Neural progenitor cell (in vitro differentiated cells): ENCODE results near the gene ZFP90. TPM values are rescaled to one million over a fixed set of nuclear protein-coding genes. Genes with fewer than 3 reads are reported as not detected.
A peak's percentile ranks its signal among the peaks of the same experiment; 100 is the strongest.

Experiments used
- DNase-seq: peaks from one replicate; pipeline ENCODE4 v3.0.0-alpha.2; 2016; ENCODE audit warnings: low spot score
- H2AFZ ChIP-seq: fragments of 200-600 bp; sonication (generic); replicated peaks from 2 replicates; pipeline ENCODE4 v1.6.1; 2016; ENCODE audit warnings: antibody characterized with exemption
- H3F3A ChIP-seq: fragments of 200-600 bp; sonication (generic); 2 replicates; pipeline ENCODE4 v1.6.1; 2016; ENCODE audit warnings: antibody characterized with exemption, low read depth
- H3K27ac ChIP-seq: fragments of 200-600 bp; sonication (generic); 2 replicates; pipeline ENCODE4 v1.5.1; 2016; ENCODE audit warnings: mild to moderate bottlenecking
- H3K27me3 ChIP-seq: fragments of 200-600 bp; sonication (generic); 2 replicates; pipeline ENCODE4 v1.6.1; 2016; ENCODE audit warnings: mild to moderate bottlenecking, moderate library complexity
- H3K36me3 ChIP-seq: fragments of 200-600 bp; sonication (generic); 2 replicates; pipeline ENCODE4 v1.5.1; 2016
- H3K4me1 ChIP-seq: fragments of 200-600 bp; sonication (generic); 2 replicates; pipeline ENCODE4 v1.6.1; 2016; ENCODE audit warnings: mixed run types
- H3K4me2 ChIP-seq: fragments of 200-600 bp; sonication (generic); 2 replicates; pipeline ENCODE4 v1.6.1; 2016
- H3K4me3 ChIP-seq: fragments of 200-600 bp; sonication (generic); 2 replicates; pipeline ENCODE4 v1.5.1; 2016
- H3K79me2 ChIP-seq: fragments of 200-600 bp; sonication (generic); 2 replicates; pipeline ENCODE4 v1.6.1; 2016; ENCODE audit warnings: low read depth
- H3K9ac ChIP-seq: fragments of 200-600 bp; sonication (generic); 2 replicates; pipeline ENCODE4 v1.6.1; 2016
- H3K9me3 ChIP-seq: fragments of 200-600 bp; sonication (generic); 2 replicates; pipeline ENCODE4 v1.5.1; 2016; ENCODE audit warnings: low read depth
- H4K20me1 ChIP-seq: fragments of 200-600 bp; sonication (generic); 2 replicates; pipeline ENCODE4 v1.6.1; 2016; ENCODE audit warnings: low read depth
- H3K27ac Mint-ChIP-seq: 3 replicates; pipeline ENCODE4 v1.8.0; 2021; ENCODE audit warnings: mixed read lengths
- H3K27me3 Mint-ChIP-seq: 2 replicates; pipeline ENCODE4 v1.8.0; 2022; ENCODE audit warnings: low read depth, mild to moderate bottlenecking, inconsistent platforms, moderate library complexity, mixed read lengths; ENCODE audit not compliant: insufficient read depth
- H3K36me3 Mint-ChIP-seq: 3 replicates; pipeline ENCODE4 v1.8.0; 2021; ENCODE audit warnings: mixed read lengths
- H3K4me1 Mint-ChIP-seq: 3 replicates; pipeline ENCODE4 v1.8.0; 2021; ENCODE audit warnings: mixed read lengths
- H3K4me3 Mint-ChIP-seq: 3 replicates; pipeline ENCODE4 v1.8.0; 2021; ENCODE audit warnings: mild to moderate bottlenecking, moderate library complexity, mixed read lengths
- H3K9me3 Mint-ChIP-seq: 3 replicates; pipeline ENCODE4 v1.8.0; 2020; ENCODE audit warnings: mixed read lengths
- EZH2 ChIP-seq: fragments of 200-600 bp; sonication (generic); IDR thresholded peaks from 2 replicates; pipeline ENCODE4 v1.6.1; 2017; ENCODE audit warnings: antibody characterized with exemption, mild to moderate bottlenecking, moderate library complexity
- EZH2phosphoT487 ChIP-seq: fragments of 200-600 bp; sonication (generic); IDR thresholded peaks from 2 replicates; pipeline ENCODE4 v1.6.1; 2017; ENCODE audit warnings: antibody characterized with exemption
- total RNA-seq: library from RNA; depleted of rRNA; stranded (reverse); fragments of >200 nt; gene quantifications from 2 replicates; pipeline ENCODE4 v1.2.3, GENCODE V29; 2015; ENCODE audit warnings: low replicate concordance
- TF ChIP-seq, protein P1 (sequence below): fragments of 200-600 bp; sonication (generic); IDR thresholded peaks from 2 replicates; pipeline ENCODE4 v1.5.1; 2017; ENCODE audit warnings: antibody characterized with exemption, mild to moderate bottlenecking

Gene ZFP90
- total RNA-seq, 1 donor from 2014 or later, result 63.6 TPM

DNA sequence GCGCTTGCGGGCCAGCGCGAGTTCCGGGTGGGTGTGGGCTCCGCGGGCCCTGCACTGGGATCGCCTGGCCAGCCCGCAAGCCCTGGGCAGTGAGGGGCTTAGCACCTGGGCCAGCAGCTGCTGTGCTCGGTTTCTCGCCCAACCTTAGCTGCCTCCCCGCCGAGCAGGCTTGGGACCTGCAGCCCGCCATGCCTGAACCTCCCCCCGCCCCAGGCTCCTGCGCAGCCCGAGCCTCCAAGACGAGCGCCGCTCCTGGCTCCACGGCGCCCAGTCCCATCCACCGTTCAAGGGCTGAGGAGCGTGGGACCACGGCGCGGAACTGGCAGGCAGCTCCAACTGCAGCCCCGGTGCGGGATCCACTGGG lies 12.3 kb upstream of the ZFP90 start:
- peaks cover 10% of the 10 kb centered on the region for H3K27me3 Mint-ChIP-seq
- Histone ChIP-seq H3F3A (peaks cover 9% of the 10 kb centered on the region), H3K9me3 (no peaks in the 10 kb centered on the region), H4K20me1 (no peaks in the 10 kb centered on the region), H3K79me2 (peaks cover 14% of the 10 kb centered on the region), H3K4me3 (no peak overlapping the region), H3K27ac (no peak overlapping the region), H3K27me3 (peaks cover 17% of the 10 kb centered on the region), H3K4me2 (no peak overlapping the region), H3K4me1 (peaks cover 7% of the 10 kb centered on the region), H3K36me3 (no peaks in the 10 kb centered on the region), H2AFZ (no peak overlapping the region), H3K9ac (no peak overlapping the region)
- DNase-seq, result no peak
- H3K36me3 Mint-ChIP-seq, result peaks cover 8% of the 10 kb centered on the region
- H3K27ac Mint-ChIP-seq, result no peak overlapping the region
- H3K4me1 Mint-ChIP-seq, result peaks cover 13% of the 10 kb centered on the region
- peaks cover 24% of the 10 kb centered on the region for H3K9me3 Mint-ChIP-seq
- TF ChIP-seq EZH2phosphoT487, result no peak
- TF ChIP-seq, protein P1, sequence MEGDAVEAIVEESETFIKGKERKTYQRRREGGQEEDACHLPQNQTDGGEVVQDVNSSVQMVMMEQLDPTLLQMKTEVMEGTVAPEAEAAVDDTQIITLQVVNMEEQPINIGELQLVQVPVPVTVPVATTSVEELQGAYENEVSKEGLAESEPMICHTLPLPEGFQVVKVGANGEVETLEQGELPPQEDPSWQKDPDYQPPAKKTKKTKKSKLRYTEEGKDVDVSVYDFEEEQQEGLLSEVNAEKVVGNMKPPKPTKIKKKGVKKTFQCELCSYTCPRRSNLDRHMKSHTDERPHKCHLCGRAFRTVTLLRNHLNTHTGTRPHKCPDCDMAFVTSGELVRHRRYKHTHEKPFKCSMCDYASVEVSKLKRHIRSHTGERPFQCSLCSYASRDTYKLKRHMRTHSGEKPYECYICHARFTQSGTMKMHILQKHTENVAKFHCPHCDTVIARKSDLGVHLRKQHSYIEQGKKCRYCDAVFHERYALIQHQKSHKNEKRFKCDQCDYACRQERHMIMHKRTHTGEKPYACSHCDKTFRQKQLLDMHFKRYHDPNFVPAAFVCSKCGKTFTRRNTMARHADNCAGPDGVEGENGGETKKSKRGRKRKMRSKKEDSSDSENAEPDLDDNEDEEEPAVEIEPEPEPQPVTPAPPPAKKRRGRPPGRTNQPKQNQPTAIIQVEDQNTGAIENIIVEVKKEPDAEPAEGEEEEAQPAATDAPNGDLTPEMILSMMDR, result no peak
- TF ChIP-seq EZH2, result no peak
- no peak overlapping the region for H3K4me3 Mint-ChIP-seq

DNA sequence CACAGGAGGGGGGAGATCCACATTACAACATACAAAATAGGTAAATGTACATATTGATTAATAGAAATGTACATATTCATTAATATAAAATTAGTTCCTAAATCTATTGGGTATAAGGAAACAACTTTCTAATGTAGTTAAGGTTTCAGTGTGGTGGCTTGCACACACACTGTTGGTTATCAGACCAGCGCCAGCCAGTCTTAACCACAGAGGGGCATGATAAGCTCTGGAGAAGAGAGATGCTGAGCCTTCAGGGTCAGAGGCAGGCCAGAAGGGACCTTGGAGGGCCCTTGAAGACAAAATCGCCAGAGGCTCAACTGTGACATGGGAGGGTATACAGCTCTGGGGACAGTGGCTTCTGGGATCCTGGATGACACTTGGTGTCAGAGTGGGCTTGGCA lies 10.9 kb upstream of the ZFP90 start:
- no peak overlapping the region for H2AFZ ChIP-seq
- H3K36me3 Mint-ChIP-seq, result peaks cover 18% of the 10 kb centered on the region
- no peak for DNase-seq
- no peak overlapping the region for H3K4me3 ChIP-seq
- H3K4me2 ChIP-seq, result no peak overlapping the region
- H3F3A ChIP-seq, result peaks cover 9% of the 10 kb centered on the region
- no peak overlapping the region for H3K4me3 Mint-ChIP-seq
- H4K20me1 ChIP-seq, result no peaks in the 10 kb centered on the region
- peaks cover 14% of the 10 kb centered on the region for H3K79me2 ChIP-seq
- no peaks in the 10 kb centered on the region for H3K36me3 ChIP-seq
- TF ChIP-seq, protein P1, result no peak
- no peak for TF ChIP-seq EZH2phosphoT487
- no peak for TF ChIP-seq EZH2
- no peaks in the 10 kb centered on the region for H3K9me3 ChIP-seq
- peaks cover 10% of the 10 kb centered on the region for H3K27me3 Mint-ChIP-seq
- no peak overlapping the region for H3K27ac Mint-ChIP-seq
- peaks cover 7% of the 10 kb centered on the region for H3K4me1 ChIP-seq
- H3K27me3 ChIP-seq, result peaks cover 17% of the 10 kb centered on the region
- peaks cover 34% of the 10 kb centered on the region for H3K9me3 Mint-ChIP-seq
- H3K27ac ChIP-seq, result no peak overlapping the region
- H3K4me1 Mint-ChIP-seq, result peaks cover 13% of the 10 kb centered on the region
- no peak overlapping the region for H3K9ac ChIP-seq

DNA sequence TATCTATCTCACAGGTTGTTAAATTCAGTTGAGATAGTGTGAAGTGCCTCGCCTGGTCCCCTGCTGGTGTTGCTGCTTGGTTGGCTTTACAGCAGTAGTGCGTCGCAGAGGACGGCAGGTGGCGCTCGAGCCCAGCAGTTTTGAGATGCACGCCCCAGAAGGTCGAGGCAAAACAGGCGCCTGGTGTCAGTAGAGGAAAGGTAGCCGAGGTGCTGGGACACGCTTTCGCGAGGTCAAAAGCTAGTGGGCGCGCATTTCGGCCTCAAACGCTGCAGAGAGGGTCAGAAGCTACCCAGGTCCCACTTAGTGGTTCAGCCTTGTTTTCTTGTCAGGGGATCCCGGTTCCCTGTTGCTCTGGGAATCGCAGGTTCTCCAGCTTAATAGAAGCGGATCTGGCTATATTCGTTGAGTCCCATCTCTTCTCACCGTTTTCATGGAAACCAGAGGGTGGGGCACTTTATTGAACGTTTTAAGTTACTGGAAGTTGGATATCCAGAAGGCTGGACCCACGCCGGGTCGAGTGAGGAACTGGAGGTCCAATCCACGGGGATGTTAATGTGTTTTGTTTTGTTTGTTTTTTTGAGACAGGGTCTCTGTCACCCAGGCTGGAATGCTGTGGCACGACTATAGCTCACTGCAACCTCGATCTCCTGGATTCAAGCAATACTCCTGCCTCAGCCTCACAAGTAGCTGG lies 10.3 kb upstream of the ZFP90 start:
- Histone ChIP-seq H3K4me1 (peaks cover 7% of the 10 kb centered on the region), H3F3A (peaks cover 9% of the 10 kb centered on the region), H2AFZ (no peak overlapping the region), H3K9me3 (peaks cover 4% of the 10 kb centered on the region), H3K27ac (no peak overlapping the region), H4K20me1 (no peaks in the 10 kb centered on the region), H3K27me3 (peaks cover 17% of the 10 kb centered on the region), H3K9ac (no peak overlapping the region), H3K79me2 (peaks cover 14% of the 10 kb centered on the region), H3K4me3 (no peak overlapping the region), H3K4me2 (no peak overlapping the region), H3K36me3 (peaks cover 6% of the 10 kb centered on the region)
- TF ChIP-seq, protein P1, result peak; percentile 91
- TF ChIP-seq EZH2phosphoT487, result no peak
- peak; percentile 91 for DNase-seq
- no peak overlapping the region for H3K27ac Mint-ChIP-seq
- H3K36me3 Mint-ChIP-seq, result peaks cover 23% of the 10 kb centered on the region
- peaks cover 36% of the 10 kb centered on the region for H3K9me3 Mint-ChIP-seq
- peaks cover 8% of the 10 kb centered on the region for H3K27me3 Mint-ChIP-seq
- H3K4me1 Mint-ChIP-seq, result peaks cover 13% of the 10 kb centered on the region
- H3K4me3 Mint-ChIP-seq, result peak overlapping the region; percentile 88
